GM23338 (cell line): ENCODE results near the gene AXIN1. TPM values are rescaled to one million over a fixed set of nuclear protein-coding genes. Genes with fewer than 3 reads are reported as not detected.

Experiments used
- ATAC-seq: fragments of 200-7000 bp; cut with Tn5 transposase; 3 replicates; pipeline ENCODE4 v1.9.1; 2020
- DNase-seq: peaks from one replicate; pipeline ENCODE4 v3.0.0-alpha.2; 2015; ENCODE audit warnings: low spot score
- H2AFZ ChIP-seq: fragments of 200-600 bp; sonication (generic); 2 replicates; pipeline ENCODE4 v1.8.0; 2016; ENCODE audit warnings: antibody characterized with exemption, mild to moderate bottlenecking, moderate library complexity
- H3F3A ChIP-seq: fragments of 200-600 bp; sonication (generic); replicated peaks from 2 replicates; pipeline ENCODE4 v1.8.0; 2017; ENCODE audit warnings: antibody characterized with exemption, mixed run types, low read depth
- H3K27ac ChIP-seq: fragments of 200-600 bp; sonication (generic); 2 replicates; pipeline ENCODE4 v1.6.1; 2016; ENCODE audit warnings: low read depth
- H3K27me3 ChIP-seq: fragments of 200-600 bp; sonication (generic); 2 replicates; pipeline ENCODE4 v1.8.0; 2016; ENCODE audit warnings: mild to moderate bottlenecking, mixed run types, moderate library complexity; ENCODE audit not compliant: insufficient read depth
- H3K36me3 ChIP-seq: fragments of 200-600 bp; sonication (generic); 2 replicates; pipeline ENCODE4 v1.8.0; 2016; ENCODE audit warnings: mild to moderate bottlenecking; ENCODE audit not compliant: insufficient read depth
- H3K4me1 ChIP-seq: fragments of 200-600 bp; sonication (generic); 2 replicates; pipeline ENCODE4 v1.8.0; 2016; ENCODE audit warnings: mild to moderate bottlenecking, moderate library complexity; ENCODE audit not compliant: insufficient read depth
- H3K4me2 ChIP-seq: fragments of 200-600 bp; sonication (generic); 2 replicates; pipeline ENCODE4 v1.7.1; 2017; ENCODE audit warnings: mixed run types
- H3K4me3 ChIP-seq: fragments of 200-600 bp; sonication (generic); 2 replicates; pipeline ENCODE4 v1.6.1; 2016; ENCODE audit warnings: mixed run types
- H3K79me2 ChIP-seq: fragments of 200-600 bp; sonication (generic); replicated peaks from 2 replicates; pipeline ENCODE4 v1.8.0; 2017; ENCODE audit warnings: mild to moderate bottlenecking; ENCODE audit not compliant: insufficient read depth
- H3K9me2 ChIP-seq: fragments of 200-600 bp; sonication (generic); 2 replicates; pipeline ENCODE4 v1.8.0; 2017; ENCODE audit not compliant: insufficient read depth
- H4K20me1 ChIP-seq: fragments of 200-600 bp; sonication (generic); replicated peaks from 2 replicates; pipeline ENCODE4 v1.8.0; 2017; ENCODE audit warnings: mild to moderate bottlenecking; ENCODE audit not compliant: insufficient read depth
- H3K27ac Mint-ChIP-seq: 2 replicates; pipeline ENCODE4 v1.8.0; 2020; ENCODE audit warnings: inconsistent platforms, mild to moderate bottlenecking, moderate library complexity, mixed read lengths
- H3K27me3 Mint-ChIP-seq: 3 replicates; pipeline ENCODE4 v1.8.0; 2022; ENCODE audit warnings: low read depth, mild to moderate bottlenecking, moderate library complexity, mixed read lengths, inconsistent platforms; ENCODE audit not compliant: insufficient read depth, poor library complexity
- H3K36me3 Mint-ChIP-seq: 3 replicates; pipeline ENCODE4 v1.8.0; 2021; ENCODE audit warnings: low read depth, mild to moderate bottlenecking, inconsistent platforms, moderate library complexity, mixed read lengths
- H3K4me1 Mint-ChIP-seq: 3 replicates; pipeline ENCODE4 v1.8.0; 2020; ENCODE audit warnings: mild to moderate bottlenecking, inconsistent platforms, mixed read lengths
- H3K4me3 Mint-ChIP-seq: 3 replicates; pipeline ENCODE4 v1.8.0; 2021; ENCODE audit warnings: moderate library complexity, mild to moderate bottlenecking, inconsistent platforms, mixed read lengths
- H3K9me3 Mint-ChIP-seq: 3 replicates; pipeline ENCODE4 v1.8.0; 2020; ENCODE audit warnings: moderate library complexity, mild to moderate bottlenecking, inconsistent platforms, mixed read lengths
- CREB1 ChIP-seq: fragments of 250-450 bp; sonication (Bioruptor Pico); IDR thresholded peaks from 2 replicates; pipeline ENCODE4 v1.5.0; 2020; ENCODE audit warnings: low read depth, mild to moderate bottlenecking, moderate library complexity
- CTCF ChIP-seq, 2 experiments: fragments of 200-600 bp in 1 of 2; sonication (generic) in 1 of 2; conservative IDR thresholded peaks; 2 replicates each; pipeline versions ENCODE4 v1.5.1 to v1.6.1; 2016 to 2017; ENCODE audit warnings: antibody characterized with exemption in 2 of 2, low read depth in 2 of 2, mild to moderate bottlenecking in 2 of 2, moderate library complexity in 1 of 2
- ETS1 ChIP-seq: IDR thresholded peaks from 2 replicates; pipeline ENCODE4 v1.6.1; 2016; ENCODE audit warnings: antibody characterized with exemption
- EZH2 ChIP-seq: fragments of 200-600 bp; sonication (generic); IDR thresholded peaks from one replicate; pipeline ENCODE4 v1.8.0; 2017; ENCODE audit warnings: antibody characterized with exemption, mild to moderate bottlenecking, low read depth; ENCODE audit not compliant: unreplicated experiment
- EZH2phosphoT487 ChIP-seq: fragments of 200-600 bp; sonication (generic); IDR thresholded peaks from one replicate; pipeline ENCODE4 v1.8.1; 2018; ENCODE audit warnings: antibody characterized with exemption; ENCODE audit not compliant: unreplicated experiment
- JUNB ChIP-seq: IDR thresholded peaks from one replicate; pipeline ENCODE4 v1.6.1; 2016; ENCODE audit warnings: antibody characterized with exemption; ENCODE audit not compliant: unreplicated experiment
- NANOG ChIP-seq: IDR thresholded peaks from 2 replicates; pipeline ENCODE4 v1.6.1; 2016; ENCODE audit warnings: antibody characterized with exemption, borderline replicate concordance
- POLR2AphosphoS5 ChIP-seq: IDR thresholded peaks from 2 replicates; pipeline ENCODE4 v1.6.1; 2016; ENCODE audit warnings: antibody characterized with exemption, low read depth
- REST ChIP-seq: IDR thresholded peaks from one replicate; pipeline ENCODE4 v1.6.1; 2018; ENCODE audit warnings: antibody characterized with exemption; ENCODE audit not compliant: unreplicated experiment
- STAT1 ChIP-seq: IDR thresholded peaks from one replicate; pipeline ENCODE4 v1.6.1; 2016; ENCODE audit warnings: antibody characterized with exemption; ENCODE audit not compliant: unreplicated experiment
- ZNF114 ChIP-seq: fragments of 250-450 bp; sonication (Bioruptor Pico); IDR thresholded peaks from 2 replicates; pipeline ENCODE4 v1.5.0; 2020; ENCODE audit warnings: mild to moderate bottlenecking, moderate library complexity
- ZNF331 ChIP-seq: fragments of 250-450 bp; sonication (Bioruptor Pico); IDR thresholded peaks from 2 replicates; pipeline ENCODE4 v1.5.0; 2020; ENCODE audit warnings: low read depth, mild to moderate bottlenecking, moderate library complexity
- ZNF462 ChIP-seq: fragments of 250-450 bp; sonication (Bioruptor Pico); IDR thresholded peaks from 2 replicates; pipeline ENCODE4 v1.5.0; 2020; ENCODE audit warnings: mild to moderate bottlenecking, moderate library complexity
- polyA plus RNA-seq: library from polyadenylated mRNA; unstranded; fragments of >200 nt; fragmentation: Nextera tagmentation; extraction: Ambion mirVana; gene quantifications from 2 replicates; pipeline ENCODE4 v1.2.1, GENCODE V29; 2016
- total RNA-seq: library from RNA; depleted of rRNA; stranded (reverse); fragments of >200 nt; shearing (Covaris generic); gene quantifications from 2 replicates; pipeline ENCODE4 v1.2.3, GENCODE V29; 2014

Gene AXIN1
- total and polyA plus RNA-seq, 2 experiments from 2014 or later = 14.3 to 54.5 TPM

- ATAC-seq = no peak
Observed at GRCh38 chr16:247027-247426, 105.5 kb downstream of the AXIN1 start.

More at GRCh38 chr16:247027-247426, 105.5 kb downstream of the AXIN1 start:
- peaks cover 11% of the 10 kb centered on the region for H3K79me2 ChIP-seq
- 0 out of 2 replicates have a peak, but pooled peaks cover 4% of the 10 kb centered on the region for H3F3A ChIP-seq
- H3K9me3 Mint-ChIP-seq = no peaks in the 10 kb centered on the region
- H3K36me3 Mint-ChIP-seq = peaks cover 9% of the 10 kb centered on the region; the same call in 2 of the 3 replicates
- H3K4me1 ChIP-seq = no peaks in the 10 kb centered on the region
- TF ChIP-seq POLR2AphosphoS5 (no peak), JUNB (no peak), ETS1 (no peak), CREB1 (no peak), STAT1 (no peak), NANOG (no peak), EZH2phosphoT487 (no peak), ZNF331 (CRISPR knock-in tag) (no peak), ZNF462 (CRISPR knock-in tag) (no peak), REST (no peak), ZNF114 (CRISPR knock-in tag) (no peak), EZH2 (no peak), CTCF (conservative IDR thresholded peaks at IDR 0.05; ENCODE audit: low read depth in 2 of 2) (no peak)
- H3K4me3 Mint-ChIP-seq = no peak overlapping the region
- H3K36me3 ChIP-seq = no peaks in the 10 kb centered on the region
- no peaks in the 10 kb centered on the region for H3K9me2 ChIP-seq
- H4K20me1 ChIP-seq = peaks cover 6% of the 10 kb centered on the region
- H2AFZ ChIP-seq = no peak overlapping the region
- H3K27me3 Mint-ChIP-seq = peaks cover 10% of the 10 kb centered on the region
- H3K27ac ChIP-seq = no peak overlapping the region
- no peaks in the 10 kb centered on the region for H3K27me3 ChIP-seq
- no peak overlapping the region for H3K4me2 ChIP-seq
- H3K4me3 ChIP-seq = no peak overlapping the region
- peaks cover 4% of the 10 kb centered on the region; the same call in 2 of the 3 replicates for H3K4me1 Mint-ChIP-seq
- no peak for DNase-seq
- no peak overlapping the region for H3K27ac Mint-ChIP-seq
